Sigmoid colon (tissue), 7 donors: ENCODE data around the gene AGTPBP1. TPM values are rescaled to one million over a fixed set of nuclear protein-coding genes. Genes with fewer than 3 reads are reported as not detected.

Experiments used
- DNase-seq: peaks from one replicate; pipeline ENCODE4 v3.0.0-alpha.2; 2019
- H3K27ac ChIP-seq, 4 donors: fragments of 200-600 bp; sonication (generic); one replicate each; pipeline ENCODE4 v1.5.1; 2016 to 2019; ENCODE audit warnings: mild to moderate bottlenecking in 1 of 4
- H3K27me3 ChIP-seq, 3 donors: fragments of 200-600 bp; sonication (generic); one replicate each; pipeline ENCODE4 v1.5.1; 2019; ENCODE audit warnings: mild to moderate bottlenecking in 1 of 3
- H3K36me3 ChIP-seq, 4 donors: fragments of 200-600 bp; sonication (generic); one replicate each; pipeline ENCODE4 v1.5.1; 2016 to 2019
- H3K4me1 ChIP-seq, 4 donors: fragments of 200-600 bp; sonication (generic); one replicate each; pipeline ENCODE4 v1.5.1; 2017 to 2019
- H3K4me3 ChIP-seq, 4 donors: fragments of 200-600 bp; sonication (generic); one replicate each; pipeline ENCODE4 v1.5.1; 2017 to 2019; ENCODE audit warnings: mild to moderate bottlenecking in 2 of 4, moderate library complexity in 1 of 4
- H3K9me3 ChIP-seq, 4 donors: fragments of 200-600 bp in 3 of 4; sonication (generic) in 3 of 4; one replicate each; pipeline versions ENCODE4 v1.5.1 to v1.6.1; 2013 to 2019
- CTCF ChIP-seq, 4 experiments: fragments of 450-650 bp in 3 of 4; fragments of 200-600 bp in 1 of 4; IDR thresholded peaks; one replicate each; pipeline ENCODE4 v1.5.1; 2016 to 2019; ENCODE audit warnings: antibody characterized with exemption in 4 of 4, mild to moderate bottlenecking in 3 of 4, moderate library complexity in 2 of 4
- EP300 ChIP-seq, 4 donors: sonication (generic); formaldehyde crosslinking; IDR thresholded peaks; one replicate each; pipeline ENCODE4 v1.6.1; 2017; ENCODE audit warnings: antibody characterized with exemption in 4 of 4
- POLR2A ChIP-seq, 2 donors: fragments of 450-650 bp; IDR thresholded peaks; one replicate each; pipeline ENCODE4 v1.6.1; 2016; ENCODE audit warnings: antibody characterized with exemption in 2 of 2, mild to moderate bottlenecking in 2 of 2, moderate library complexity in 2 of 2
- POLR2AphosphoS5 ChIP-seq, 4 donors: sonication (generic); formaldehyde crosslinking; IDR thresholded peaks; one replicate each; pipeline ENCODE4 v1.6.1; 2017; ENCODE audit warnings: antibody characterized with exemption in 4 of 4
- WGBS, 2 donors: extraction: QIAGEN DNeasy Blood & Tissue Kit; methylation state at CpG; one replicate each; pipeline ENCODE4 v1.1.7; 2013; 5-methylcytosine and 5-hydroxymethylcytosine counted together
- intact Hi-C: fragments of 100-400 bp; cut with DNase I; formaldehyde crosslinking; loops from one replicate; pipeline ENCODE4 v1.15.1; 2023
- polyA plus RNA-seq, 3 donors: library from polyadenylated mRNA; stranded (reverse); fragments of 200-250 nt; gene quantifications; one replicate each; pipeline ENCODE4 v1.2.3, GENCODE V29; 2013
- total RNA-seq, 4 donors: library from RNA; depleted of rRNA; stranded (reverse); fragments of >200 nt; gene quantifications; one replicate each; pipeline ENCODE4 v1.1.0, GENCODE V29; 2016
- donor health status: healthy with polysubstance abuse.
- donor health status: Bipolar disorder and iron deficiency.
- donor health status: healthy.

AGTPBP1 gene
- total and polyA plus RNA-seq, 7 donors: 3.6 to 24.7 (median 17.1) TPM

GRCh38 chr9:85536514-85536913 lies 205.2 kb downstream of the AGTPBP1 start:
- DNase-seq: no peak
- WGBS, 2 donors: 85 to 86% methylated on average over 6 of the region's 6 CpGs
- peaks cover 0 to 7% (median 0%) of the 10 kb centered on the region in 4 donors for H3K4me1 ChIP-seq
- no peak overlapping the region for H3K27ac ChIP-seq
- intact Hi-C loops: no loop called here
- H3K27me3 ChIP-seq: no peaks in the 10 kb centered on the region
- TF ChIP-seq EP300 (IDR thresholded peaks at IDR 0.05) (no peak), POLR2AphosphoS5 (IDR thresholded peaks at IDR 0.05) (no peak), POLR2A (IDR thresholded peaks at IDR 0.05) (no peak), CTCF (IDR thresholded peaks at IDR 0.05) (no peak)
- H3K4me3 ChIP-seq: no peak overlapping the region
- no peaks in the 10 kb centered on the region for H3K36me3 ChIP-seq
- no peaks in the 10 kb centered on the region for H3K9me3 ChIP-seq

- no peaks in the 10 kb centered on the region for H3K36me3 ChIP-seq
- TF ChIP-seq EP300 (IDR thresholded peaks at IDR 0.05): no peak
- TF ChIP-seq POLR2AphosphoS5 (IDR thresholded peaks at IDR 0.05): no peak
- no peak for TF ChIP-seq POLR2A (IDR thresholded peaks at IDR 0.05)
- TF ChIP-seq CTCF (IDR thresholded peaks at IDR 0.05): no peak
- H3K27ac ChIP-seq: no peak overlapping the region
- H3K27me3 ChIP-seq: no peaks in the 10 kb centered on the region
- intact Hi-C loops: no loop called here
- DNase-seq: no peak
- H3K4me1 ChIP-seq: peaks cover 0 to 7% (median 0%) of the 10 kb centered on the region in 4 donors
- H3K9me3 ChIP-seq: no peaks in the 10 kb centered on the region
- WGBS, 2 donors: 78 to 83% methylated on average over 2 of the region's 2 CpGs
- no peak overlapping the region for H3K4me3 ChIP-seq
Observed at GRCh38 chr9:85536076-85536475, 205.7 kb downstream of the AGTPBP1 start.

- no peaks in the 10 kb centered on the region for H3K9me3 ChIP-seq
- H3K4me1 ChIP-seq: peaks cover 0 to 7% (median 0%) of the 10 kb centered on the region in 4 donors
- TF ChIP-seq POLR2AphosphoS5 (IDR thresholded peaks at IDR 0.05) (no peak), EP300 (IDR thresholded peaks at IDR 0.05) (no peak), POLR2A (IDR thresholded peaks at IDR 0.05) (no peak), CTCF (IDR thresholded peaks at IDR 0.05) (no peak)
- no peak overlapping the region for H3K27ac ChIP-seq
- intact Hi-C loops: no loop called here
- no peak for DNase-seq
- no peaks in the 10 kb centered on the region for H3K36me3 ChIP-seq
- no peak overlapping the region for H3K4me3 ChIP-seq
- 75 to 93% methylated on average over 8 of the region's 8 CpGs for WGBS, 2 donors
- H3K27me3 ChIP-seq: no peaks in the 10 kb centered on the region
Observed at GRCh38 chr9:85534340-85534739, 207.4 kb downstream of the AGTPBP1 start.

GRCh38 chr9:85533538-85533937 lies 208.2 kb downstream of the AGTPBP1 start:
- H3K9me3 ChIP-seq: no peaks in the 10 kb centered on the region
- intact Hi-C loops: no loop called here
- H3K4me1 ChIP-seq: peaks cover 0 to 7% (median 0%) of the 10 kb centered on the region in 4 donors
- no peaks in the 10 kb centered on the region for H3K36me3 ChIP-seq
- H3K27ac ChIP-seq: no peak overlapping the region
- no peak for DNase-seq
- H3K27me3 ChIP-seq: no peaks in the 10 kb centered on the region
- no peak overlapping the region for H3K4me3 ChIP-seq
- 94 to 95% methylated on average over 4 of the region's 4 CpGs for WGBS, 2 donors
- TF ChIP-seq POLR2AphosphoS5 (IDR thresholded peaks at IDR 0.05) (no peak), EP300 (IDR thresholded peaks at IDR 0.05) (no peak), POLR2A (IDR thresholded peaks at IDR 0.05) (no peak)

- intact Hi-C loops: no loop called here
- TF ChIP-seq CTCF (IDR thresholded peaks at IDR 0.05) (no peak), EP300 (IDR thresholded peaks at IDR 0.05) (no peak)
- 42 to 74% methylated on average over 5 of the region's 5 CpGs for WGBS, 2 donors
- H3K4me3 ChIP-seq: no peak overlapping the region
- H3K27me3 ChIP-seq: no peaks in the 10 kb centered on the region
- no peak overlapping the region for H3K27ac ChIP-seq
- no peaks in the 10 kb centered on the region for H3K9me3 ChIP-seq
- no peaks in the 10 kb centered on the region for H3K36me3 ChIP-seq
- DNase-seq: no peak
- H3K4me1 ChIP-seq: no peaks in the 10 kb centered on the region
Observed at GRCh38 chr9:85530721-85531120, 211.0 kb downstream of the AGTPBP1 start.
